Measurements from ENCODE around the gene GTF2A1L. TPM values are rescaled to one million over a fixed set of nuclear protein-coding genes. Genes with fewer than 3 reads are reported as not detected.

The GTF2A1L gene
- total RNA-seq, 1 donor from 2014 or later = not detected

GRCh38 chr2:48635786-48636185 is 18.1 kb downstream of the GTF2A1L start:
- Mint-ChIP-seq H3K9me3 (ENCODE audit: unreplicated experiment) (no peaks in the 10 kb centered on the region), H3K4me3 (ENCODE audit: unreplicated experiment) (no peak overlapping the region), H3K27me3 (ENCODE audit: unreplicated experiment) (peaks cover 2% of the 10 kb centered on the region), H3K36me3 (ENCODE audit: low read depth, unreplicated experiment) (no peaks in the 10 kb centered on the region), H3K4me1 (ENCODE audit: unreplicated experiment) (no peaks in the 10 kb centered on the region), H3K27ac (ENCODE audit: unreplicated experiment) (no peak overlapping the region)
- TF ChIP-seq, protein P1, sequence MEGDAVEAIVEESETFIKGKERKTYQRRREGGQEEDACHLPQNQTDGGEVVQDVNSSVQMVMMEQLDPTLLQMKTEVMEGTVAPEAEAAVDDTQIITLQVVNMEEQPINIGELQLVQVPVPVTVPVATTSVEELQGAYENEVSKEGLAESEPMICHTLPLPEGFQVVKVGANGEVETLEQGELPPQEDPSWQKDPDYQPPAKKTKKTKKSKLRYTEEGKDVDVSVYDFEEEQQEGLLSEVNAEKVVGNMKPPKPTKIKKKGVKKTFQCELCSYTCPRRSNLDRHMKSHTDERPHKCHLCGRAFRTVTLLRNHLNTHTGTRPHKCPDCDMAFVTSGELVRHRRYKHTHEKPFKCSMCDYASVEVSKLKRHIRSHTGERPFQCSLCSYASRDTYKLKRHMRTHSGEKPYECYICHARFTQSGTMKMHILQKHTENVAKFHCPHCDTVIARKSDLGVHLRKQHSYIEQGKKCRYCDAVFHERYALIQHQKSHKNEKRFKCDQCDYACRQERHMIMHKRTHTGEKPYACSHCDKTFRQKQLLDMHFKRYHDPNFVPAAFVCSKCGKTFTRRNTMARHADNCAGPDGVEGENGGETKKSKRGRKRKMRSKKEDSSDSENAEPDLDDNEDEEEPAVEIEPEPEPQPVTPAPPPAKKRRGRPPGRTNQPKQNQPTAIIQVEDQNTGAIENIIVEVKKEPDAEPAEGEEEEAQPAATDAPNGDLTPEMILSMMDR (IDR thresholded peaks at IDR 0.05; ENCODE audit: unreplicated experiment) = no peak
- DNase-seq (ENCODE audit: low spot score) = no peak

DNA sequence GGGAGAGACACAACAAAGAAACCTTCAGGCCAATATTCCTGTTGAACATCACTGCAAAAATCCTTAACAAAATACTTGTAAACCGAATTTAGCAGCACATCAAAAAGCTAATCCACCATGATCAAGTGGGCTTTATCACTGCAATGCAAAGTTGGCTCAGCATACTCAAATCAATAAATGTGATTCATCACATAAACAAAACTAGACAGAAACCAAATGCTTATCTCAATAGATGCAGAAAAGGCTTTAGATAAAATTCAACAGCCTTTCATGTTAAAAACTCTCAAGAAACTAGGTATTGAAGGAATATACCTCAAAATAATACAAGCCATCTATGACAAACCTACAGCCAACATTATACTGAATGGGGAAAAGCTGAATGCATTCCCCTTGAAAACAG is 20.6 kb downstream of the GTF2A1L start:
- no peaks in the 10 kb centered on the region for H3K4me1 Mint-ChIP-seq (ENCODE audit: unreplicated experiment)

DNA sequence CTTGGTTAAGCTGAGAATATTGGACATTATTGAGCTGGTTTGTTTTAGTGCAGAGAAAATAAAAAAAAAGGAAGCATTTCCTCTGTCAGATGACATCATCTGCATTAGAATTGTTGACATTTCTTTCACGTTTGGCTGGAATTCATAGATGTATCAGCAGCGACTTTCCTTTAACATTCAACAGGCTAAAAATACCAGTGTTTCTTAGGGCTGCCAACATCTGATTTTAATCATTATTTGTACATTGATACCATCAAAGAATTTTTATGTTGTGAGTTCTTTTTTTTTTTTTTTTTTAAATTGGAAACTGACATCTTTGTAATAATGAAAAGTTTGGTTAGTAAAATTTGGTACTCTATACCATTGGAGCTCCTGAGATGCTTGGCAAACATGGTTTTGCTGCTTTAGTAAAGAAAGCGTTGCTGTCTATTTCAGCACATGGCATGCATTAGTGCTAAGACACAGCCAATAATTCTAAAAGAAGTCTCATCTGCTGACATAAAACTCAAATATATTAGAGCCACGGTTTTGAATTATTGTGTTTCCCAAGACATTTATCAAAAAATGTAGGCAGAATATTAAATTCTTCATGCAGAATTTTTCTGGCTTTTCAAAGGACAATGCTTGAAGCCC is 33.6 kb downstream of the GTF2A1L start:
- no peaks in the 10 kb centered on the region for H3K9me3 Mint-ChIP-seq (ENCODE audit: unreplicated experiment)
- H3K27ac Mint-ChIP-seq (ENCODE audit: unreplicated experiment) = no peak overlapping the region
- TF ChIP-seq, protein P1 (IDR thresholded peaks at IDR 0.05; ENCODE audit: unreplicated experiment) = no peak
- no peaks in the 10 kb centered on the region for H3K36me3 Mint-ChIP-seq (ENCODE audit: low read depth, unreplicated experiment)
- DNase-seq (ENCODE audit: low spot score) = no peak
- H3K4me3 Mint-ChIP-seq (ENCODE audit: unreplicated experiment) = no peak overlapping the region
- no peaks in the 10 kb centered on the region for H3K4me1 Mint-ChIP-seq (ENCODE audit: unreplicated experiment)
- no peaks in the 10 kb centered on the region for H3K27me3 Mint-ChIP-seq (ENCODE audit: unreplicated experiment)

More for the DNA sequence above, 20.6 kb downstream of the GTF2A1L start:
- TF ChIP-seq, protein P1 (IDR thresholded peaks at IDR 0.05; ENCODE audit: unreplicated experiment) = no peak
- no peak overlapping the region for H3K27ac Mint-ChIP-seq (ENCODE audit: unreplicated experiment)
- no peaks in the 10 kb centered on the region for H3K9me3 Mint-ChIP-seq (ENCODE audit: unreplicated experiment)
- no peak for DNase-seq (ENCODE audit: low spot score)
- no peaks in the 10 kb centered on the region for H3K27me3 Mint-ChIP-seq (ENCODE audit: unreplicated experiment)
- no peaks in the 10 kb centered on the region for H3K36me3 Mint-ChIP-seq (ENCODE audit: low read depth, unreplicated experiment)
- no peak overlapping the region for H3K4me3 Mint-ChIP-seq (ENCODE audit: unreplicated experiment)

GRCh38 chr2:48668992-48669391 is 51.3 kb downstream of the GTF2A1L start:
- no peaks in the 10 kb centered on the region for H3K36me3 Mint-ChIP-seq (ENCODE audit: low read depth, unreplicated experiment)
- H3K27ac Mint-ChIP-seq (ENCODE audit: unreplicated experiment) = no peak overlapping the region
- H3K9me3 Mint-ChIP-seq (ENCODE audit: unreplicated experiment) = no peaks in the 10 kb centered on the region
- DNase-seq (ENCODE audit: low spot score) = no peak
- TF ChIP-seq, protein P1 (IDR thresholded peaks at IDR 0.05; ENCODE audit: unreplicated experiment) = no peak
- H3K4me1 Mint-ChIP-seq (ENCODE audit: unreplicated experiment) = no peaks in the 10 kb centered on the region
- H3K27me3 Mint-ChIP-seq (ENCODE audit: unreplicated experiment) = peaks cover 2% of the 10 kb centered on the region
- no peak overlapping the region for H3K4me3 Mint-ChIP-seq (ENCODE audit: unreplicated experiment)

DNA sequence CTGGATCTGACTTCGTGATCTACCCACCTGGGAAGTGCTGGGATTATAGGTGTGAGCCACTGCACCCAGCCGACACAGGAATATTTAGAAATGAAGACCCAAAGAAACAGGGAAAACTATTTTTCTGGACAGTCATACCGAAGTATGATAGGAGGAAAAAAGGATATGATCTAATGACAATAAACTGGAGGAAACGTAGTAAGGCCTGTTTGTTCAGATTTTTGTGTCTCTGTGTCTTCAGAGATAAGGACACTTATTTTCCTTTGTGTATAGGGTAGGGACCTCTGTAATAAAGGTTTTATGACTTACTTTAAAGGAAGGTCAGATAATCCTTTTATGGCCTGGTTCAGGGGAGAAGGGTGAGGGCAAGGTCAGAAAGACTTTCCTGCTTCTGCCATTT is 55.9 kb downstream of the GTF2A1L start:
- TF ChIP-seq, protein P1 (IDR thresholded peaks at IDR 0.05; ENCODE audit: unreplicated experiment) = no peak
- Mint-ChIP-seq H3K4me3 (ENCODE audit: unreplicated experiment) (no peak overlapping the region), H3K27me3 (ENCODE audit: unreplicated experiment) (peaks cover 2% of the 10 kb centered on the region), H3K27ac (ENCODE audit: unreplicated experiment) (no peak overlapping the region), H3K4me1 (ENCODE audit: unreplicated experiment) (peaks cover 8% of the 10 kb centered on the region), H3K36me3 (ENCODE audit: low read depth, unreplicated experiment) (no peaks in the 10 kb centered on the region), H3K9me3 (ENCODE audit: unreplicated experiment) (no peaks in the 10 kb centered on the region)
- DNase-seq (ENCODE audit: low spot score) = no peak
